Activated CD8-positive, alpha-beta memory T cell treated with anti-CD3 and anti-CD28 coated beads for 48 hours (primary cell): ENCODE data around the gene PCNP.
"Not testable (repeated sequence)": the region's sequence is repeated elsewhere in the genome, so short reads cannot be mapped to it uniquely, and the experiment has no call there.

Source experiments
- DNase-seq, 3 experiments: peaks; one replicate each; pipeline ENCODE4 v3.0.0-alpha.2; 2020; ENCODE audit warnings: low read depth in 2 of 3, low spot score in 2 of 3

Gene PCNP

DNA sequence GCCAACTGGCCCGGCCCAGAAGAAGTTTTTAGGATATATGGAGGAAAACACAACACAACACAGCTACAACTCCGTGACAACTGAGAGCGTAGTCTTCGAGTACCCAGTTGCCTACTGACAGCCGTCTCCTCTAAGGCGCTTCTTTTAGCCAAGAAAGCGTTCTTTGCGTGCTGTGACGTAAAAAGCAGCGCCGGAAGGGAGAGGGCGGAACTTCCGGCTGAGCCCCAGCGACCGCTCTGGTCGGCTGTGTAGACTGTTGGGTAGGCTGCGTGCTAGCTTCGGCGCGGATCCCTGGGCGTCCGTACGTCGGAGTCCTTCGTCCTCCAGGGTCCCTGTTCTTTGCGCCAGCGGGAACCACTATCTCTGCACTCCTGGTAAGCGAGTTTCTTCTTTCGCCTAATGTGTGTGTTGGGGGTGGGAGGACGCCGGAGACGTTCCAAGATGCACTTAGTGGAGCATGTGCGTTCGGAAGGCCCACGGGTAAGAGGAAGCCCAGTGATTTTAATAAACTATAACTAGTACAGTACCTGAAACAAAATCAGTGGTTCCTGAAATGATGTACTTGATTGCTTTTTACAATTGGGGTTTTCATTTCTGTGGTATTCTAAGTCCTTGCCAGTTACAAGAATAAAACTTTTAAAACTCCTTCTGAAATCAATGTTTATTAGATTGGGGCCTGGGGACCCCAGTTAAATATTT is 12.2 kb upstream of the PCNP start, which contains the start of gene TRMT10C:
Gene TRMT10C (plus strand): TSS at position 239 of the 699 bp plus-strand sequence. CDS start 2,914 bp downstream, outside the sequence.
- DNase-seq = peak; percentile 65 to 83 (median 81)

DNA sequence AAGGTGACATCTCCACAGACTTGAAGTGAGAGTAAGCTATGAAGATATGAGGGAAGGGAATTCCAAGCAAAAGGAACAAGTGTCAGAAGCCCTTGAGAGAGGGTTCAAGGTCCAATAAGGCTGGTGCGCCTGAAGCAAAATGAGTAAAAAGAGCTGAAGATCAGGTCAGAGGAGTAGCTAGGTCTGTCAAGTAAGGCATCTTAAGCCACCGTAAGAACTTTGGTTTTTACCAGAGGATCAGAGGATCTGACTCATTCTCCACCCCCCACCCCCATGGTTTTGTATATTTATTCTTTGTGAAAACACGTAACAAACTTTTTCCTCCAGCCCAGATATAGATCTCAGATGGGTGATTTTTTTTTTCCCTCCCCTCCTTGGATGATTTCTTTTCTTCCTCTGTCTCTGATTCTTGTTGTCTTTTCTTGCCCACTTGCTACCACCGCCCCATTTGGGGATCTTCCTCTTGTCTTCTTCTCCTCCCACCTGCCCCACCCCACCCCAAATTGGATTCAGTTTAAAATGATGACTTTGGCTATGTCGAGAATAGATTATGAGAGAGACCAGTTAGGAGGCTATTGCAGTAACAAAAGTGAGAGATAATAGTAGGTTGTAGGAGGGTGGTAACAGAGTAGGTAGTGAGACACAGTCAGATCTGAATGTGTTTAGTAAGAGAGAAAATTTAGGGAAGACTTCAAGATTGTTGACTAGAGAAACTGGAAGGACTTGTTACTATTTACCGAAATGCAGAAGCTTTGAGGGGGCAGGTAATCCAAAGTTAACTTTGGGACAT is 6.3 kb upstream of the PCNP start:
- DNase-seq = no peak

DNA sequence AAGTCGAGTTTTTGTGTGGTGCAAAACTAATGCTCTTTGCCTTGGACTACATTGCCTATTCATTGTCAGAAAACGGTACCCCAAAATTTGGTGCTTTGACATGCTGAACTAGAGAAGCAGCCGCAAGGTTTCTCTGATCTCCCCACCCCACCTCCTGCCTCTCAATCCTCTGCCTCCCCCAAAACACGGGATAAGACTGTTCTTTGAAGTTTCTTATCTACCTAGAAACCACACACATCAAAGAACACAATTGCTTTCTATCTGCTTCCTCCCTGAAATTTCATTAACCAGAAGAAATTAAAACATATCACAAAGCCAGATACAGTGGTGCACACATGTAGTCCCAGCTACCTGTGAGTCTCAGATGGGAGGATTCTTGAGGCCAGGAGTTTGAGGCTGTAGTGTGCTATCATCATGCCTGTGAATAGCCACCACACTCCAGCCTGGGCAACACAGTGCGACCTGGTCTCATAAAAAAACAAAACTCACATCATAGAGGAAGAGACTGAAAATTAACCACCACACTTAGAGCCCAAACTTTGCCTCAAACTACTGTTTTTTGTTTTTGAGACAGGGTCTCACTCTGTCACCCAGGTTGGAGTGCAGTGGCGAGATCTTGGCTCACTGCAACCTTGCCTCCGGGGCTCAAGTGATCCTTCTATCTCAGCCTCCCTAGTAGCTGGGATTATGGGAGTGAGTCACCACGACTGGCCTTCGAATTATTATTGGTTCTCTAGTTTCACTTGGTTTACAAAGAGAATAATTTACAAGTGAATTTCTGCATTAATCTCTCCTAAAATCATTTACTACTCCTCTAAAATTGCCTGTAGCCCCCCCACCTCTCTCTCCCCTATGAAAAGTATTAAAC is 2.7 kb upstream of the PCNP start:
- no peak for DNase-seq

DNA sequence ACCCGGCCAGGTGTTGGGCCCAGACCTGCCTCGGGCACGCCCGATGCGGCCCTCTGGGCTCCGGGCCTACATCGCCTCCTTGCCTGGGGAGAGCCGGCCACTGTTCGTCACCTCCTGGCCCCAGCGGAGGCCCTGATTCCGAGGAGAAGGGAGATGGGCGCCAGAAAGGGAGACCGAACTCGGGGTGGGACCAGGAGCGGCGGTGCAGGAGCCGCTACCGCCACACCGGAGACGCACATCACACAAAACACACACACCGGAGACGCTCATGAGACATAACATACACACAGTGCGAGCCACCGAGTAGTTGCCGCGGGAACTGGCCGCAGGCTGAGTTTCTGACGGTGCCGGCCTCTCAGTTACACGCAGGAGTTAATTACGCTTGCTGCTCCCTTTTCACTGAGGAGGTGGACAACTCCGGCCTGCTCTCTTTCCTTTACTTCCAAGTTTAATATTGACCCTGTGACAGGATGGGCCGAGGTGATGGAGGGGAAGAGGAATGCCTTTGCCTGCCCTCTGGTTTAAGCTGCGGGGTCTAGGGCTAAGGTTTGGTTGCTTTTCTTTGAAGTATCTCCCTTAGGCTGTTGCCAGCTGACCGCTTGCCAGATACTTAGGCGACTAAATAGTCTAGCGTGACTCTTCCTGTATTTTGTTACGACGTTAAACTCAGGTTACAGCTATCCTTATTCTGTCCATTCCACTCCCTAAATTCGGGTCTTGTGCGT is 570 bp downstream of the PCNP start:
- DNase-seq = peak; percentile 26 to 45 (median 29)

DNA sequence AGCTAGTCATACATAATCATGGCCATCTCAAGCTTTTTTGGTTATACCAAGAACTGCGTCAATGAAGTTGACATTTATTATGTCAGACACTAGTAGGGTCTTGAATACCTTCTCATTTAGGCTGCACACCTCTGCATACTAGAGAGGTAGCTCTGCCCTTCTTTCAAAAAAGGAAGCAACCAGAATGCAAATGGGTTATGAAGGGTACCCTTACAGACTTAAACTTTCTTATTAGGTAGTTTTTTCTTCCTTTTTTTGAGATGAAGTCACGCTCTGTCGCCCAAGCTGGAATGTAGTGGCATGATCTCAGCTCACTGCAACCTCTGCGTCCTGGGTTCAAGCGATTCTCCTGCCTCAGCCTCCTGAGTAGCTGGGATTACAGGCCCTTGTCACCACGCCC is 3.3 kb downstream of the PCNP start:
- DNase-seq = no peak

DNA sequence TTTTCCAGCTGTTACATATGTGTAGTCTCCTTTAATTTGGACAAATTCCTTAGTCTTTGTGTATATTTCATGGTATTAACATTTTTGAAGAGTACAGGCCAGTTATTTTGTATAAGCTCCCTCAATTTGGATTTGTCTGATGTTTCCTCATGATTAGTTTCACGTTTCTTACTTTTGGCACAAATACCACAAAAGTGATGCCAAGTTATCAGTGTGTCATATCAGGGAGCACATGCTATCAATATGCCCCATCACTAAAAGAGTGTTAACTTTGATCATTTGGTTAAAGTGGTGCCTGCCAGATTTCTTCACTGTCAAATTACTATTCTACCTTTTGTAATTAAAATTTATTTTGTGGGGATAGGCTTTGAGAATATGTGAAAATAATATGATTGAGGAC is 14.6 kb downstream of the PCNP start:
- DNase-seq = no peak

DNA sequence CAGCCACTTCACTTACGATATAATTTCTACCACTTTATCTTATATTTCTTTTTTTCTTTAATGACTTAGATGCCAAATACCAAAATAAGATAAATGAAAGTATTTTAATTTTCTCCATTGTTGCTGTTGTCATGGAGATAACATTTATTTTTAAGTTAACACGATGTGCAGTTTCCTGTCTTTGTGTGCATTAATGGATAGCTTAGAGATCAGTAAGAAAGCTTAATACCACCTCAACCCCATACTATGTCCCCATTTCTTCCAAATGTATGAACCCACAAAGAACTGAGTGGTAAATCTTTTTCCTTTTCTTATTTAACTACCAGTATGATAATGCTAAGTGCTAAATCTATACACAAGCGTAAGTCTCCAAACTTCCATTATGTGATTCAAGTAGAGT is 17.1 kb downstream of the PCNP start:
- DNase-seq = no peak

DNA sequence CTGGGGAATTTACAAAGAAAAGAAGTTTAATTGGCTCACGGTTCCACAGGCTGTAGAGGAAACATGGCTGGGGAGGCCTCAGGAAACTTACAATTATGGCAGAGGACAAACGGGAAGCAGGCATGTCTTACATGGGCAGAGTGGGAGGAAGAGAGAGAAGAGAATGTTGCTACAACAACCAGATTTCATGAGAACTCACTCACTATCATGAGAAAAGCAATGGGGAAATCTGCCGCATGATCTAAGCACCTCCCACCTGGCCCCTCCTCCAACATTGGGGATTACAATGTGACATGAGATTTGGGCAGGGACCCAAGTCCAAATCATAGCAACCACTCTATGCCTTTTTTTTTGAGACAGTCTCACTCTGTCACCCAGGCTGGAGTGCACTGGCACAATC is 28.8 kb downstream of the PCNP start:
- no peak for DNase-seq

DNA sequence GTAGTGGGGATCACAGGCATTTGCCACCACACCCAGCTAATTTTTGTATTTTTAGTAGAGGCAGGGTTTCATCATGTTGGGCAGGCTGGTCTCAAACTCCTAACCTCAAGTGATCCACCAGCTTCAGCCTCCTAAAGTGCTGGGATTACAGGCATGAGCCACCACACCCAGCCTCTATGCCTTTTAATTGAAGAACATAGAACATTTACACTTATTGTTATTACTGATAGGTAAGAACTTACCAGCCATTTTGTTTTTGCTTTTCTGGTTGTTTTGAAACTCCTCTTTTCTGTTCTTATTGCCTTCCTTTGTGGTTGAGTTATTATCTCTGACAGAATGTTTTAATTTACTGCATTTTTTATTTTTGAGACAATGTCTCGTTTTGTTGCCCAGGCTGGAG is 29.2 kb downstream of the PCNP start:
- no peak for DNase-seq

DNA sequence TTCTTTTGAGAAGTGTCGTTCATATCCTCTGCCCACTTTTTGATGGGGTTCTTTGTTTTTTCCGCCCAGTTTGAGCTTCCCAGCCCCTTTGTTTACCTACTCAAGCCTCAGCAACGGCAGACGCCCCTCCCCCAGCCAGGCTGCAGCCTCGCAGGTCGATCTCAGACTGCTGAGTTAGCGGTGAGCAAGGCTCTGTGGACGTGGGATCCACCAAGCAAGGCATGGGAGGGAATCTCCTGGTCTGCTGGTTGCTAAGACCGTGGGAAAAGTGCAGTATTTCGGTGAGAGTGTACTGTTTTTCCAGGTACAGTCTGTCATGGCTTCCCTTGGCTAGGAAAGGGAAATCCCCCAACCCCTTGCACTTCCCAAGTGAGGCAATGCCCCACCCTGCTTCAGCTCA is 31.4 kb downstream of the PCNP start:
- not testable (repeated sequence) for DNase-seq

DNA sequence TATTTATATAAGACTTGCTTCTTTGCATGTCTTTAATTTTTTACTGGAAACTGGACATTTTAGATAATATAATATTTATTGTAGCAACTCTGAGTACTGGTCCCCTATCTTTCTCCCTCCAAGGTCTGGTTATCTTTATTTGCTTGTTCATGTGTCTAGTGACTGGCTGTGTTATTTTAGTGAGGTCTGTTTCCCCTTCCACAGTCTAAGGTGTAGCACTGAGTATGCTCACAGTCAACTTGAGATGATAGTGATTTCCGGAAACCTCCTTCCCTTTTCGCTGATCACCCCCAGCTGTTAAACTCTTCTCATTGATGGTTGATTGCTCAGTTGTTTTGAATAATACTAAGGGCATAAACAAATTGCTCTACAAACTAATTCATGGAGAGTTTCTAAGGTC is 37.0 kb downstream of the PCNP start:
- no peak for DNase-seq

DNA sequence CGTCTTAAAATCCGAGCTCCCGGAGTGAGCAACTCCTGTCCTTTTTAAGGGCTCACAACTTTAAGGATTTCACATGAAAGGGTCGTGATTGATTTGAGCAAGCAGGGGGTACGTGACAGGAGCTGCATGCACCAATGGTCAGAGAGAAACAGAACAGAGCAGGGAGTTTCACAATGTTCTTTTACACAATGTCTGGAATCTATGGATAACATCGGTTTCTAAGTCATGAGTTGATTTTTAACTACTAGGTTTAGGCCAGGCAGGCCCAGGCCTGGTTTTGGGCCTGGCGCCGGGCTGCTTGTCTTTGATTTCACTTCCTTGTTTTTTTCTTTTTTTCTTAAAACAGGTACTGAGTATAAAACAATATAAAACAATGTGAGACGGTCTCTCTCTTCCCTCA is 39.0 kb downstream of the PCNP start:
- DNase-seq = not testable (repeated sequence)

DNA sequence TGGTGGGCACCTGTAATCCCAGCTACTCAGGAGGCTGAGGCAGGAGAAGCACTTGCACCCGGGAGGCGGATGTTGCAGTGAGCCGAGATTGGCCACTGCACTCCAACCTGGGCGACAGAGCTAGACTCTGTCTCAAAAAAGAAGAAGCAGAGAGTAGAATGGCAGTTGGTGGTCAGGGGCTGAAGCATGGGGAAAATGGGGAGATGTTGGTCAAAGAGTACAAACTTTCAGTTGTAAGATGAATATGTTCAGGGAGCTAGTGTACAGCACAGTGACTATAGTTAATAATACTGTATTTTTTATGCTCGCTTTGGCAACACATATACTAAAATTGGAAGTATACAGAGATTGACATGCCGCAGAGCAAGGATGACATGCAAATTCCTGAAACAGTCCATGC is 41.5 kb downstream of the PCNP start:
- no peak for DNase-seq

DNA sequence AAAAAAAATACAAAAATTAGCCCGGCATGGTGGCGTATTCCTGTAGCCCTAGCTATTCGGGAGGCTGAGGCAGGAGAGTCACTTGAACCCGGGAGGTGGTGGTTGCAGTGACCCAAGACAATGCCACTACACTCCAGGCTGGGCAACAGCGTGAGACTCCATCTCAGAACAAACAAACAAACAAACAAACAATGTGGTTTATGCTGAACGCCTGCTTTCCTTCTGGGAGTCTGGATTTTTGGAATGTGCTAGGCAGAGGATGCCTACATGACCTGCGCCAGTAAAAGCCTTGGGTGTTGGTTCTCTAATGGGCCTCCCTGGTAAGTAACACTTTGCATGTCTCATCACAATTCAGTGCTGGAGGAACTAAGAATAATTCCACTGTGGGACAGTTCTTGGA is 43.5 kb downstream of the PCNP start:
- DNase-seq = no peak

DNA sequence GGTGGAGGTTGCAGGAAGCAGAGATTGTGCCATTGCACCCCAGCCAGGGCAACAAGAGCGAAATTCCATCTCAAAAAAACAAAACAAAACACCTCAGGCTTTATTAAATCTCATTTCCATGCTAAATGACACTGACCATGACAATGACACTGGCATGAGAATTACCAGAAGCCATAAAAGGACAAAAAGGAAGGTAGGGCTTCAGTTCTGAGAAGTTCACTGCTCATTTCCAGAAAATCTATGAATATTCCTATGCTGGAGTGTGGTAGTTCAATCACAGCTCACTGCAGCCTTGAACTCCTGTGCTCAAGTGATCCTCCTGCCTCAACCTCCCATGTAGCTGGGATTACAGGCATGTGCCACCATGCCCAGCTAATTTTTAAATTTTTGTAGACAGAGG is 44.7 kb downstream of the PCNP start:
- no peak for DNase-seq

DNA sequence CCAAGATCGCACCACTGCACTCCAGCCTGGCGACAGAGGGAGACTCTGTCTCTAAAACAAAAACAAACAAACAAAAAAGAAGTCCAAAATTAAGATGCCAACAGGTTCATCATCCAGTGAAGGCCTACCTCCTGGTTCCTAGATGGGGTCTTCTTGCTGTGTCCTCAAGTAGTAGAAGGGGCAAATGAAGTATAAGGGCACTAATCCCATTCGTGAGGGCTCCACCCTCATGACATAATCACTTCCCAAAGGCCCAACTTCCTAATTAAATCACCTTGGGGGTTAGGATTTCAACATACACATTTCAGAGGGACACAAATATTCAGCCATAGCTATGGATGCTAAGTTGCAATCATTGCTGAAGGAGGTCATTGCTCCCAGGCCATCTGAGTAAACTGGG is 45.8 kb downstream of the PCNP start:
- no peak for DNase-seq

DNA sequence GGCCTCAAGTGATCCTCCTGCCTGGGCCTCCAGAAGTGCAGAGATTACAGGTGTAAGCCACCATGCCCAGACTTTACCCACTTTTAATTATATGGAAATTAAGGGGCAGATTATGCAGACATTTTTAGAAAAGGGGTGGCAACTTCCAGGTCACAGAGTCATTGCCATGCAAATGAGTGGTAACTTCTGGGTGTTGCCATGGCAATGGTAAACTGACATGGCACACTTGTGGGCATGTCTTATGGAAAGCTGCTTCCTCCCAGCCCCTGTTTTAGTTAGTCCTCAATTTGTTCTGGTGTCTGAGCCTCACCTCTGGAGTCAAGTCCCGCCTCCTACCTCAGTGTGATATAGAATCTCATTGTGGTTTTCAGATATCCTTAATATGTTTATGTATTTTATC is 49.7 kb downstream of the PCNP start:
- DNase-seq = no peak

DNA sequence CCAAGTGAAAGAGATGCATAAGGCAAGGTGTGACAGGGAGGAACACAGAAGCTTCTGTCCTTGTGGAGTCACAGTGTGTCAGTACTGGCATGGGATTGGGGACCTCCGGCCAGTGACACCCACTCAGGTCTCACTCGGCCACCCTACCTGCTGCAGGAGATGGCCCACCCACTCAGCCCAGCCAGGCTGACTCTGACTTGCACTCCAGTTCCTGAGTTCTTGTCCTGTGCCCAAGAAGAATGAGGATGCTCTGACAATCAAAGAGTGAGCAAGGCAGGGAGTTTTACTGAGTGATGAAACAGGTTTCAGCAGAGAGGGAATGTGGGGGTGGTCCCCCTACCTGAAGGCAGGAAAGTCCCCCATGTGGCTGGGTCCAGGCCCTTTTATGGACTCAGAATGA is 50.9 kb downstream of the PCNP start:
- no peak for DNase-seq

DNA sequence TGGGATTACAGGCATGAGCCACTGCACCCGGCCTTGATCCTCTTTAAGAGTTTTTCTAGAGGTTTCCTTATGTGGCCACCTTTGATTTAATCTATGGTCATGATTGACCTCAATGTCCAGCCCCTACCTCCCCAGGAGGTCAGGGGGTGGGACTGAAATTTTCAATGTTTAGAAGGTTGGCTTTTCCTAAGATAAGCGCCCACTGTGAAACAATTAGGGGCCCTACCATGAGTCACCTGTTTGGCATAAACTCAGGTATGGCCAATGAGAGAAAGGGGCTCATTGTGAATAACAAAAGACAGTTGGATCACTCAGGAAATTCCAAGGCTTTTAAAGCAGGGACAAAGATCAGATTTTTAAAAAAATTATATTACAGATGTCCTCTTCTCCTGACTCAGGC is 51.9 kb downstream of the PCNP start:
- no peak for DNase-seq

DNA sequence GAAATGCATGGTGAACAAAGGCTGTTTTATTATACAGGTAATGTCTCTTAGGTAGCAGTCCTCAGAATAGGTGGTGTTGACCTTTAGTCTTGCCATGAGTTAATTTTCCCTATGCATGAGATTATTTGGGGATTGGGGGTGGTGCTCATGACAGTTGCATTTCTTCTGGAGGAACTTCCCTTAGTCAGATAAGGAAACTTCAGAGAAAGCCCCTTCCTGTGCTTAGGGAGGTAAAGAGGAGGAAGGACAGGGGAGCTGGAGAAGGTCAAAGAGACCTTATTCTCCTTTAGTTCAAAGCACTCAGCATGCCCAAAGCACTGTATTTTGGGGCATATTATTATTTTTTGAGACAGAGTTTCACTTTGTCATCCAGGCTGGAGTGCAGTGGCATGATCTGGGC is 55.2 kb downstream of the PCNP start:
- DNase-seq = no peak
